GM18909 (cell line): Measurements from ENCODE around the gene SPTBN1.
A peak's percentile ranks its signal among the peaks of the same experiment; 100 is the strongest.

Experiments
- ATAC-seq: cut with Tn5 transposase; IDR thresholded peaks from one replicate; pipeline ENCODE4 v1.9.1; 2021; ENCODE audit warnings: mild to moderate bottlenecking; ENCODE audit not compliant: unreplicated experiment, poor library complexity

SPTBN1 gene

GRCh38 chr2:54432251-54433015 is 23.7 kb upstream of the SPTBN1 start:
- no peak for ATAC-seq

- no peak for ATAC-seq
Observed at GRCh38 chr2:54434229-54434628, 21.9 kb upstream of the SPTBN1 start.

GRCh38 chr2:54434711-54435110 is 21.4 kb upstream of the SPTBN1 start:
- no peak for ATAC-seq

GRCh38 chr2:54435325-54436226 is 20.6 kb upstream of the SPTBN1 start:
- ATAC-seq, result no peak

- ATAC-seq, result no peak
Observed at GRCh38 chr2:54437588-54437987, 18.5 kb upstream of the SPTBN1 start.

GRCh38 chr2:54438271-54438670 is 17.9 kb upstream of the SPTBN1 start:
- no peak for ATAC-seq

- no peak for ATAC-seq
Observed at GRCh38 chr2:54439582-54439981, 16.5 kb upstream of the SPTBN1 start.

GRCh38 chr2:54440050-54440449 is 16.1 kb upstream of the SPTBN1 start:
- ATAC-seq, result no peak

GRCh38 chr2:54444503-54444902 is 11.6 kb upstream of the SPTBN1 start:
- ATAC-seq, result no peak

- no peak for ATAC-seq
Observed at GRCh38 chr2:54446122-54446521, 10.0 kb upstream of the SPTBN1 start.

- no peak for ATAC-seq
Observed at GRCh38 chr2:54446625-54447024, 9.5 kb upstream of the SPTBN1 start.

- ATAC-seq, result no peak
Observed at GRCh38 chr2:54454548-54455130, 1.5 kb upstream of the SPTBN1 start.

- ATAC-seq, result no peak
Observed at GRCh38 chr2:54455131-54455562, 980 bp upstream of the SPTBN1 start.

- no peak for ATAC-seq
Observed at GRCh38 chr2:54456362-54456611, 160 bp downstream of the SPTBN1 start.

GRCh38 chr2:54456612-54457322 is 640 bp downstream of the SPTBN1 start:
- peak; percentile 38 for ATAC-seq

GRCh38 chr2:54457323-54458023 is 1.3 kb downstream of the SPTBN1 start:
- ATAC-seq, result no peak

- ATAC-seq, result no peak
Observed at GRCh38 chr2:54459037-54459441, 2.9 kb downstream of the SPTBN1 start.

- ATAC-seq, result no peak
Observed at GRCh38 chr2:54461261-54461660, 5.1 kb downstream of the SPTBN1 start.

- no peak for ATAC-seq
Observed at GRCh38 chr2:54464341-54464740, 8.2 kb downstream of the SPTBN1 start.

- ATAC-seq, result no peak
Observed at GRCh38 chr2:54465143-54465542, 9.0 kb downstream of the SPTBN1 start.
